ENCODE data around the gene UNK. TPM values are rescaled to one million over a fixed set of nuclear protein-coding genes. Genes with fewer than 3 reads are reported as not detected.

The UNK gene
- total RNA-seq, 2 experiments from 2014 or later = 26.1 TPM

DNA sequence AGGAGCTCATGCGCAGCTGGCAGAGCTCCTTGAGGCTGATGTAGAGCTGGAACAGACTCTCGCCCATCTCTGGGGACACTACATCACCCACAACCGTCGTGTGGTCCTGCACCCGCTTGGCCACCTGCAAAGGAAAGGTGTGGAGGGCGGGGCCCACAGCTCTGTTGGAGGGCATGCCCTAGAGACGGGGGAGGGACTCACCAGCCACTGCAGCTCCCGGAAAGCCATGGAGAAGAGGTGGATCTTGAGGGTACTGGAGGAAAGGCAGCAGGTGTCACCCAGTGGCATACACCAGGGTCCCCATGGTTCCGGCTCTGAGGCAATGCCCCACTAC is 51.0 kb downstream of the UNK start:
- H3K27ac Mint-ChIP-seq = no peak overlapping the region
- H3K4me1 Mint-ChIP-seq = peaks cover 45% of the 10 kb centered on the region
- H3K4me3 Mint-ChIP-seq = no peak overlapping the region
- no peaks in the 10 kb centered on the region for H3K27me3 Mint-ChIP-seq
- CTCF ChIA-PET = no interaction called here
- DNase-seq = no peak
- POLR2A ChIA-PET = interaction anchor here (1.0 to 6.3 kb wide), 2 partner anchors 9 to 21 kb away, joined by 3 to 49 read pairs; partner anchors contain the start of gene UNC13D
- no peaks in the 10 kb centered on the region for H3K9me3 Mint-ChIP-seq
- H3K36me3 Mint-ChIP-seq (ENCODE audit: low read depth) = peaks cover 66% of the 10 kb centered on the region

DNA sequence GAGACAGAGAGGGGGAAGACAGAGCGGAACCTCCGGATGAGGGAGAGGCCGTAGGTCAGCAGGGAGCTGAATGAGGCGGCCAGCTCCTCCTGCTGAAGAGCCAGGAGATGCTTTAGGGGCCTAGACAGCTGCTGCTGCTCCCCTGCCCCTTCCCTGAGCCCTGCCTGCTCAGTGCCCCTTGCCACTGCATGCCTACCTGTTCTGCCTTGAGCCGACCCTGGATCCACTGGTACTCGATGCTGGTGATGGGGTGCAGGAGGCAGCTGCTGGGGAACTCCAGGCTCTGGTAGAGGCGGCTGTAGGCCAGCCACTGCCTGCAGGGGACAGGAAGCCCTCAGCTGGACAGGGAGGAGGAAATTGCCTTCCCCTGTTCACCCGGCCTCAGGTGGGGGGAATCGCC is 52.0 kb downstream of the UNK start:
- CTCF ChIA-PET = interaction anchor here (1.4 kb wide), 1 partner anchor 83 kb away, joined by 4 read pairs; no protein-coding TSS in a partner anchor
- no peak overlapping the region for H3K4me3 Mint-ChIP-seq
- no peaks in the 10 kb centered on the region for H3K27me3 Mint-ChIP-seq
- POLR2A ChIA-PET = interaction anchor here (1.1 to 6.3 kb wide), 2 partner anchors 8 to 58 kb away, joined by 3 to 49 read pairs; partner anchors contain the start of gene UNC13D
- DNase-seq = no peak
- no peak overlapping the region for H3K27ac Mint-ChIP-seq
- H3K4me1 Mint-ChIP-seq = peaks cover 43% of the 10 kb centered on the region
- peaks cover 62% of the 10 kb centered on the region for H3K36me3 Mint-ChIP-seq (ENCODE audit: low read depth)
- H3K9me3 Mint-ChIP-seq = no peaks in the 10 kb centered on the region

DNA sequence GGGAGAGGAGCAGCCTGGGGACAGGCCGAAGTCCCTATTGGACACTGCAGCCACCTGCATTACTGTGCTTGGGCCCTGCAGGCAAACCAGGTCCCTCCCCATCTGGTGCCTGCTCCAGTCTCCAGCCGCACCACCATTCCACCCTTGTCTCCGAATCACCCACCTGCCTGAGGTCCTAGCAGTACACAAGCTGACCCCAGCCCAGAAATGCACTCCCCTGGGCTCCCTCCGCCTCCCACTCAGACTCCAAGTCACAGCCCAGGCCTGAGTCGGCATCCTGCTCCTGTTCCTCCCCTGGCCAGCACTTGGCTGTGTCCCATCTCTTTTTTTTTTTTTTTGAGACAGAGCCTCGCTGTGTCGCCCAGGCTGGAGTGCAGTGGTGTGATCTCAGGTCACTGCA is 53.3 kb downstream of the UNK start:
- H3K27ac Mint-ChIP-seq = no peak overlapping the region
- H3K36me3 Mint-ChIP-seq (ENCODE audit: low read depth) = peaks cover 56% of the 10 kb centered on the region
- CTCF ChIA-PET = interaction anchor here (1.4 kb wide), 1 partner anchor 84 kb away, joined by 4 read pairs; no protein-coding TSS in a partner anchor

DNA sequence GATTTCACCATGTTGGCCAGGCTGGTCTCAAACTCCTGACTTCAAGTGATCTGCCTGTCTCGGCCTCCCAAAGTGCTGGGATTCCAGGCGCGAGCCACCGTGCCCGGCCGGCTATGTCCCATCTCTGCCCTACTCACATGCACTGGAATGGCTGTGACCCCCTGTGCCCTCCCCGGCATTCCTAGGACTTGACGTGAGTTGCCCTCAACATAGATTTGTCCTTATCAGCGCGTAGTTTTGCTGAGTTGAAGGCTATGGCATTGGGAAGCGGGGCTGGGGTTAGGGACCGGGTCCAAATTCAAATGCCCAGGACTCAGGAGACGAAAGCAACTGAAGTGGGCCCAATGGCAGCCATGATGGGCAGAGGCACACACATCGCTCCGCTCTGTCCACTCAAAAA is 53.8 kb downstream of the UNK start:
- ChIA-PET CTCF (no interaction called here), POLR2A (interaction anchor here (1.0 kb wide), 1 partner anchor 9 kb away, joined by 5 read pairs; no protein-coding TSS in a partner anchor)
- Mint-ChIP-seq H3K27me3 (no peaks in the 10 kb centered on the region), H3K36me3 (ENCODE audit: low read depth) (peaks cover 55% of the 10 kb centered on the region), H3K27ac (no peak overlapping the region), H3K4me3 (no peak overlapping the region), H3K9me3 (no peaks in the 10 kb centered on the region), H3K4me1 (peaks cover 33% of the 10 kb centered on the region)
- no peak for DNase-seq

More for the DNA sequence above, 53.3 kb downstream of the UNK start:
- Mint-ChIP-seq H3K27me3 (no peaks in the 10 kb centered on the region), H3K4me3 (no peak overlapping the region), H3K9me3 (no peaks in the 10 kb centered on the region), H3K4me1 (peaks cover 39% of the 10 kb centered on the region)
- POLR2A ChIA-PET = no interaction called here
- no peak for DNase-seq

DNA sequence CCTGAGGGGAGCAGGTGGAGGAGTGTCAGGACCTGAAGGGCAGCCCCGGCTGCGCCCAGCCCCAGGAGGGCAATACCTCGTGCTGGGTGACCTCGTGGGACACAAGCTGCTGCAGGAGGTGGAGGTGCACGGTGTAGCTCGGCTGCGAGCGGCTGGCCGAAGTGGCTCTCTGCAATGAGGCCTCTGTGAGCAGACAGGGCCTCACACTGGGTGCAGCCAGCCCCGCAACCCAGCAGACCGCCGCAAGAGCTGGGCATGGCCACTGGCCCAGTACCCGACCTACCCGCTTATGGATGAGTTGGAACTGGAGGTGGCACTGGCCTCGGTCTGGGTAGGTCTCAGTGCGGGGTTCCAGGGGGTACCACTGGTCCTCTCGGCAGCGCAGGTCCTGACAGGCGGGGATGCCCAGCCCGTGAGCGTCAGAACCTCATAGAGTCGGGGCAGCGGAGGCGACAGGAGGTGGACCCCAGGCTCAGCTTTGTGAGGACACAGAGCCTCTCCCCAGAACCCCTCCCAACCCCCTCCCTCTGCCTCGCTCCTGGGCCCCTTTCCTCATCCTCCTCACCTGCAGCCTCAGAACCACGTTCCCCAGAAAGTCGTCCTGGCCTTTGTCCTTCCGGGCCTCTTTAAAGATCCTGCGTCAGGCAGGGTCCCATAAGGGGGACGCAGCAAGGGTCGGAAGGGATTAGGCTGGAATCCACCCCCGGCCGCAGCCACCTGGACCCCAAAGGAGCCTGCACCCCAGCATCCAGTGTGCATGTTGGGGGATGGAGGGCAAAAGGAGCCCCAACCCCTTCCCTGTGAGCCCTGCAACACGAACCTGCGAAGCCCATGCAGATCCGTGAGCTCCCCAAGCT is 55.6 kb downstream of the UNK start:
- no peaks in the 10 kb centered on the region for H3K27me3 Mint-ChIP-seq
- H3K9me3 Mint-ChIP-seq = no peaks in the 10 kb centered on the region
- no peak overlapping the region for H3K27ac Mint-ChIP-seq
- H3K4me1 Mint-ChIP-seq = peaks cover 24% of the 10 kb centered on the region
- ChIA-PET CTCF (interaction anchor here (1.0 kb wide), 1 partner anchor 87 kb away, joined by 3 read pairs; no protein-coding TSS in a partner anchor), POLR2A (interaction anchor here (0.6 to 2.1 kb wide), 2 partner anchors 8 to 63 kb away, joined by 3 to 5 read pairs; no protein-coding TSS in a partner anchor)
- no peak for DNase-seq
- H3K4me3 Mint-ChIP-seq = no peak overlapping the region
- peaks cover 39% of the 10 kb centered on the region for H3K36me3 Mint-ChIP-seq (ENCODE audit: low read depth)

DNA sequence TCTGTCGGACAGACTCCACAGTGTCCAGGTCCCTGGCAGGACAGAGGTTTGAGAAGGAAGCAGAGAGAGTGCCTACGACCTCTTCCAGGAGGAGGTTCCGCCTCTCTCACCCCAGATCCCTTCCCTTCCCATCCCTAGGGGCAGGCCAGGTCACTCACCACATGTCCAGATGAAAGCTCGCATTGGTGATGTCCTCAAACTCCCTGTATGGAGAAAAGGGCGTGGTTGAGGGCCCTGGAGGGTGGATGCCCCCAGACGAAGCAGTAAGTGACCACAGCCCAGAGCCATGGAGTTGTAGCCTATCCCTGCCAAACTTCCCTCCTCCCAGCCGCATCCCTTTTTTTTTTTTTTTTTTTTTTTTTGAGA is 56.2 kb downstream of the UNK start:
- H3K9me3 Mint-ChIP-seq = no peaks in the 10 kb centered on the region
- ChIA-PET POLR2A (interaction anchor here (2.1 kb wide), 1 partner anchor 8 kb away, joined by 5 read pairs; no protein-coding TSS in a partner anchor), CTCF (interaction anchor here (1.0 kb wide), 1 partner anchor 87 kb away, joined by 3 read pairs; no protein-coding TSS in a partner anchor)
- peaks cover 42% of the 10 kb centered on the region for H3K36me3 Mint-ChIP-seq (ENCODE audit: low read depth)
- peak overlapping the region; percentile 21 for H3K27ac Mint-ChIP-seq
- DNase-seq = no peak
- H3K4me1 Mint-ChIP-seq = peaks cover 28% of the 10 kb centered on the region
- no peaks in the 10 kb centered on the region for H3K27me3 Mint-ChIP-seq
- H3K4me3 Mint-ChIP-seq = no peak overlapping the region

DNA sequence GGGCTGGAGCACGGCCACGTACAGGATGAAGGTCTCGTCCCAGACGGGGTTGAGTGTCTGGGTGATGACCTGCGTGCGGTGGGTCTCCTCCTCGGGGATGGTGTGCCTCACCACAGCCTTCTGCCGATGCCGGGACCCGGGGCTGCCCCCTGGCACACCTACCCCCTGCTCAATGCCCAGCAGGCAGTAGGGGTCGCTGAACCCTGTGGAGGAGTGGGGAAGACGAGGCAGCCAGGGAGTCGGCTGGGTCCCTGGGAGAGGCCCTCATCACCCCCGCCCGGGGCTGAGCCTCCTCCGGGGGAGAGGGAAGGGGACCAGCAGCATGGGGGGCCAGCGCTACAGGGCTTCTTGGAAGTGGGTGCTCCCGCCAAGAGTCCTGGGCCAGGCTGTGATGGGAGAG is 57.8 kb downstream of the UNK start:
- peaks cover 51% of the 10 kb centered on the region for H3K36me3 Mint-ChIP-seq (ENCODE audit: low read depth)
- CTCF ChIA-PET = interaction anchor here (1.8 to 6.9 kb wide), 3 partner anchors 16 to 89 kb away, joined by 5 to 85 read pairs (median 7); partner anchors contain the start of gene WBP2

DNA sequence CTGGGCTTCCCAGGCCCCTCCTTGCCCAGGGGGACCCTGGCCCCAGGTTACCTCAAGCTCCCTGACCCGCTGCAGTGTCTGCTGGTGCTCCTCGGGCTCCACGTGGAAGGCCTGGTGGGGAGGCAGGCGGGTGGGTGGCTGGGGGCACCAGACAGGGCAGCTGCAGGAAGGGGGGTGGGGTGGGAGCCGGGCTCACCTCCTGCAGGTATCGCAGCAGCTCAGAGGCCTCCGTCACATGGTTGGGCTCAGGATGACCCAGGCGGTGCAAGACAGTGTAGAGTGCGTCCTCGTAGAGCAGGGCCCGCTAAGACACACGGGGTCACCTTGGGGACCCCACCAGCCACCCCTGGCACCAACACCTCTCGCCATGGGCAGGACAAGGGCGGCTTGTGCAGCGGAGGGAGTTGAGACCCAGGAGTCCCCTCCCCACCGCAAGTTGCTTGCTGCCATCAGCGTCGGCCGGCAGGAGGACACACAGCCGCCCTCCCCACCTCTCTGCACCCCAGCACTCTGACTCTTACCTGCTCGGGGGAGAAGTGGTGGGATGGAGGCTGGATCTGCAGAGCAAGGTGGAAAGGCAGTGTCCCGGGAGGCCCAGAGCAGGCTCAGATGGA is 58.5 kb downstream of the UNK start:
- ChIA-PET CTCF (interaction anchor here (0.6 to 6.9 kb wide), 10 partner anchors 10 to 139 kb away, joined by 3 to 85 read pairs (median 5); partner anchors contain the start of genes TRIM65 and WBP2), POLR2A (interaction anchor here (0.6 to 8.7 kb wide), 17 partner anchors 9 to 387 kb away, joined by 3 to 87 read pairs (median 7); partner anchors contain the start of genes GALK1, MRPL38, TMEM94 and TRIM65)
- H3K27me3 Mint-ChIP-seq = no peaks in the 10 kb centered on the region
- peak; percentile 46 for DNase-seq
- peak overlapping the region; percentile 97 for H3K4me3 Mint-ChIP-seq
- H3K4me1 Mint-ChIP-seq = peaks cover 29% of the 10 kb centered on the region
- H3K9me3 Mint-ChIP-seq = no peaks in the 10 kb centered on the region
- peaks cover 52% of the 10 kb centered on the region for H3K36me3 Mint-ChIP-seq (ENCODE audit: low read depth)
- H3K27ac Mint-ChIP-seq = peak overlapping the region; percentile 96

More for the DNA sequence above, 57.8 kb downstream of the UNK start:
- Mint-ChIP-seq H3K4me3 (peak overlapping the region; percentile 97), H3K27ac (no peak overlapping the region), H3K4me1 (peaks cover 27% of the 10 kb centered on the region), H3K9me3 (no peaks in the 10 kb centered on the region), H3K27me3 (no peaks in the 10 kb centered on the region)
- DNase-seq = no peak
- POLR2A ChIA-PET = interaction anchor here (0.6 to 8.7 kb wide), 11 partner anchors 8 to 77 kb away, joined by 3 to 87 read pairs (median 18); partner anchors contain the start of genes GALK1, TRIM65, UNK and WBP2

DNA sequence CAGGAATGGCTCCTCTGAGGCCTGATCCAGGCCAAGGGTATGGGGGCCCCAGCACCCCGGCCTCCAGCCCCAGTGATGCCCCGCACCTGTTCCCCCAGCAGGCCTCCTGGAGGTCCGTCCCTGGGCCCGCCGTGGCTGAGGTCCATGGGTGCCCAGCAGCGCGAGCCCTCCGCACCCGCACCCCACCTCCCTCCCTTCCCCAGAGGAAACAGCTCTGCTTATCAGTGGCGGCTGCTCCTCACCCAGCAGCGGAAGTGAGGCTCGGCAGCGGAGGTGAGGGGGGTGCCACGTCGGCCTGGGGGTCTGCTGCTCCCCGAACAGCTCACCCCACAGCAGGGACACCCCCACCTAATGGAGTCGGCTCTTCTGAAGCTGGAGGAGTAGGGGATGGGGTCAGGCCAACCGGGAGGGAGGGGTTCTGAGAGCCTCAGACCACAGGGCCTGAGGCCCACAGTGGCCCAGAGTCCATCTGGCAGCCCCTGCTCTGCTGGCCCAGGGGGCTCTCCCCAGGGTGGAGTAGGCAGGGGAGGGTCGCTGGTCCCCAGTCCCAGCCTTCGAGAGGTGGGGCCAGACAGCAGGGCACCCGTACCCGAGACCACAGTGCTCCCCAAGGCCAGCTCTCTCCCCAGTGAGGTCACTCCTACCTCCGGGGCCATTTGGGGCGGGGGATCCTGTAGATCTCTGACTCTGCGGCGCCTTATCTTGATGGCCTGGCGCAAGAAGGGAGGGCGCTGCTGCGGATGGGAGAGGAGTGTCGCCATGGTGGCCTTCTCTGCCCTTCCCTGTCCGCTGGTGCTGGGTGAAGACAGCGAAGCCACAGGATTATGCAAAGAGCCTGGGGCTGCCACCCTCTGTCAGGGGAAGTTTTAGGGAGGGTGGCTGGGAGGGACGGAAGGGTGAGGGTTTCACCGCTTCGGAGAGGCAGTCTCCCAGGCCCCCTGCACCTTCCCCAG is 59.2 kb downstream of the UNK start, which contains the start of gene UNC13D:
Gene UNC13D, minus strand, starts transcription at position 828 of the 953 bp plus-strand sequence. Its CDS starts 67 bp downstream, at position 761.
- POLR2A ChIA-PET = interaction anchor here (0.7 to 8.7 kb wide), 17 partner anchors 10 to 387 kb away, joined by 3 to 87 read pairs (median 11); partner anchors contain the start of genes MRPL38, TMEM94, TRIM65 and UNK
- peak; percentile 72 for DNase-seq
- H3K9me3 Mint-ChIP-seq = no peaks in the 10 kb centered on the region
- peaks cover 35% of the 10 kb centered on the region for H3K4me1 Mint-ChIP-seq
- peak within 1 kb of the TSS; percentile 96 for H3K27ac Mint-ChIP-seq
- CTCF ChIA-PET = interaction anchor here (0.5 to 6.9 kb wide), 18 partner anchors 10 to 223 kb away, joined by 3 to 85 read pairs (median 4); partner anchors contain the start of genes GALK1, TRIM65 and WBP2
- H3K4me3 Mint-ChIP-seq = peak within 1 kb of the TSS; percentile 97
- peaks cover 52% of the 10 kb centered on the region for H3K36me3 Mint-ChIP-seq (ENCODE audit: low read depth)
- no peaks in the 10 kb centered on the region for H3K27me3 Mint-ChIP-seq

DNA sequence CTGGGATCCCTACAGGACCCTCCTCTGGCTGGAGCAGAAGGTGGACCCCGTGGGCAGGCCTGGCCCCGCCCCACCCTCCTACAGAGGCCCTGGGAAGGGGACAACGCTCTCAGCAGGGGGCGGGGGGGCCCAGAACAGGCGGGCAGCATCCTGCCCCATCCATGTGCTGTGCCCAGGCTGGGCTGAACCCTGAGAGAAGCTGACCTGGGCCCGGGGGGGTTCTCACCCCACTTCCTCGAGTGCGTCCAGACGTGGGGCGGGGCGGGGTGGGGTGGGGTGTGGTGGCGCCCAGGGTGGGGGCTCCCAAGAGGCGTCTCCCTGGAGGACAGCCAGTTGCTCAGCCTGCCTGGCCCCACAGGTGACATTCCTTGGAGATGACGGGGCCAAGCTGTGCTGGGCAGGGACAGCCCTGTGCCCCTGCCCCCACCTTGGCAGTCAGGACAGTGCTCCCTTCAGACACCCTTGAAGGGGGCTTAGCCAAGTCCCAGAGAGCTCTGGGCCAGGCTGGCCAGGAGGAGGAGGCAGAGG is 60.0 kb downstream of the UNK start:
- POLR2A ChIA-PET = interaction anchor here (1.2 to 8.7 kb wide), 15 partner anchors 10 to 388 kb away, joined by 3 to 87 read pairs (median 11); partner anchors contain the start of genes RECQL5, SAP30BP, TMEM94 and TRIM65
- H3K27me3 Mint-ChIP-seq = no peaks in the 10 kb centered on the region
- H3K4me1 Mint-ChIP-seq = peaks cover 34% of the 10 kb centered on the region
- no peaks in the 10 kb centered on the region for H3K9me3 Mint-ChIP-seq
- no peak for DNase-seq
- peaks cover 48% of the 10 kb centered on the region for H3K36me3 Mint-ChIP-seq (ENCODE audit: low read depth)
- peak overlapping the region; percentile 97 for H3K4me3 Mint-ChIP-seq
- CTCF ChIA-PET = interaction anchor here (0.5 to 6.9 kb wide), 14 partner anchors 13 to 222 kb away, joined by 3 to 85 read pairs (median 6); partner anchors contain the start of genes GALK1, UNK and WBP2
- H3K27ac Mint-ChIP-seq = peak overlapping the region; percentile 96

DNA sequence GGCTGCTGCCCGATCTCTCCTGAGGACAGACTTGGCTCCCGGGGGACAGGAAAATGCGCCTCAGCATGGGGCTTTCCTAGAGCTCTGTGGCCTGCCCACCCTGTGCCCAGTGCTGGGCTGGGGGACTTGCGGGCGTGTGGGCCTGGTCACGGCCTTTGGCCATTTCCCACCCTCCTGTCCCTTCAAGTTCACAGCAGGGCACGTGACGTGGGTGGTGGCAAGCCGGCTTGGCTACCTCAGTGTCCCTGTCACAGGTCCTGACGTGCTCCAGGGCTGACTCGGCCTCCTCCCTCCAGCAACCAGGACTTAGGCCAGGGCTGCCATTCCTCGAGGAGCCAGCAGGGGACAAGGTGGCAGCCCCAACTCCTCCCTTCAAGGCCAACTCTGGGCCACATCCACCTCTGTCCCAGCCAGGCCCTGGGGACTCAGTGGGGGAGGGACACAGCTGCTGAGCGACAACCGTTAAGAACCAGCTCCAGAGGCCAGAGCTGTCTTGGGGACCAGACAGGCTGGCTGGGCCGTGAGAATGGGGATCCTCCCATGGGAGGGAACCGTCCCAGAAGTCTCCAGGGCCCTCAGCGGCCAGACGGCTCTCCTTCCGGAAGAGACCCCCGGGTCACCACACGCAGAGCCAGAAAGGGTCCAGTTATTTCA is 60.6 kb downstream of the UNK start:
- CTCF ChIA-PET = interaction anchor here (0.8 to 6.9 kb wide), 9 partner anchors 13 to 161 kb away, joined by 3 to 85 read pairs (median 4); partner anchors contain the start of genes TRIM65, UNK and WBP2

More for the DNA sequence above, 60.6 kb downstream of the UNK start:
- peak overlapping the region; percentile 56 for H3K4me3 Mint-ChIP-seq
- peak overlapping the region; percentile 81 for H3K27ac Mint-ChIP-seq
- peaks cover 33% of the 10 kb centered on the region for H3K4me1 Mint-ChIP-seq
- H3K9me3 Mint-ChIP-seq = no peaks in the 10 kb centered on the region
- POLR2A ChIA-PET = interaction anchor here (1.2 to 8.7 kb wide), 13 partner anchors 10 to 178 kb away, joined by 4 to 87 read pairs (median 13); partner anchors contain the start of genes RECQL5, SAP30BP, TRIM65 and UNK
- H3K27me3 Mint-ChIP-seq = no peaks in the 10 kb centered on the region
- H3K36me3 Mint-ChIP-seq (ENCODE audit: low read depth) = peaks cover 45% of the 10 kb centered on the region
- DNase-seq = peak; percentile 72

Data from activated CD4-positive, alpha-beta memory T cell treated with anti-CD3 and anti-CD28 coated beads, Interleukin-2, amount 10 ng/mL, durations not matched to agents 7 days and 5 days (primary cell).